DMS53 treated with DMSO at 0.1 percent for 48 hours (cell line): Measurements from ENCODE around the gene SPECC1.
A peak's percentile ranks its signal among the peaks of the same experiment; 100 is the strongest.
"Not testable (repeated sequence)": the region's sequence is repeated elsewhere in the genome, so short reads cannot be mapped to it uniquely, and the experiment has no call there.

Experiments
- DNase-seq: peaks from one replicate; lab custom pipeline; 2025; ENCODE audit not compliant: unreplicated experiment; lab: John Stamatoyannopoulos, UW

SPECC1 gene

DNA sequence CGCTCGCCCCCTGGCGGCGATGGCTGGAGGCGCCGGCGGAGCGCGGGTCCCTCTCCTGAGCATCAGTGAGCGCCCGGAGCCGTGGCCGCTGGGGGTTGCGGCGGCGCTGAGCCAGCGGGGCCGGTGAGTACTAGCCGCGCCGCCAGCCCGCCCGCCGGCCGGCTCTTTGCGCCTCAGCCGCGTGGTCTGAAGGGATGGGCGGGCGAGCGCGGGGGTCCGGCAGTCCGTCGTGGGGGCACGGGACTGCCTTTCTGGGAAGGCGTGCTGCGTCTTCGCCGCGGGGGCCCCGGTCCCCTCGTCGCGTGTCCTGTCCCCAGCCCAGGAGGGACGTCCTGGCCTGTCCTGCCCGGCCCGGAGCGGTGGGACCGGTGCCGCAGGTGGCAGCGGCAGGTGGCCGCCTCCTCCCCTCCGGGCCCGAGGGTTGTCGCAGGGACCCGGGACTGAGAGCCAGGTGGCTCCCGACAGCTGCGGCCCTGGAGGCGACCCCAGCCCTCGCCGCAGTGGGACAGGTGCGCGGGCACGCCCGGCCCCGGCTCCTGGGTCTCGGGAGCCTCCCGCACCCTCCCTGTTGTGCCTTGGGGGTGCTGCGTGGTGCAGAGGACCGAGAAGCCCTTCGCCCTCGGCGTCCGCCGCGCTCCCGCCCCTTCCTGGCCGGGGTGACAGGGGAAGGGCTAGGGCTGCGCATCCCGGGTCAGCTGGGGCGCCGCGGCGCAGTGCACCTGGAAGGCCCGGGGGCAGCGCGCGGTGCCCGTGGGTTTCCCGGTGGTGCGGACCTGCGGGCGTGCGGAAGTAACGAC lies at the start of gene SPECC1:
Gene SPECC1 (plus strand): TSS at position 58 of the 797 bp plus-strand sequence. CDS start 87,293 bp downstream, outside the sequence.
- peak; percentile 62 for DNase-seq

DNA sequence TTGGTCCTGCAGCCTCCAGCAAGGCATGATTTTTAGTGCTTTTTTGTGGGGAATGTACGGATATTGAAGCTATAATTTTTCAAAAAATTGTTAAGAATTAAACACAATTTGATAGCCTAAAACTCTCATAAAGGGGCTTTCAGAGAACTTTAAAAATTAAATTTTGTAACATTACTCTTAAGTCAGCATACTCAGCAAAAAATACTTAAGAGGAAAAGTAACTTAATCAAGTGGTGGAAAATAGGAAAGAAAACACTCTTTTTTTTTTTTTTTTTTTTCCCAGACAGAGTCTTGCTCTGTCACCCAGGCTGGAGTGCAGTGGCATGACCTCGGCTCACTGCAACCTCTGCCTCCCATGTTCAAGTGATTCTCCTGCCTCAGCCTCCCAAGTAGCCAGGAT lies 46.2 kb upstream of the SPECC1 start:
- DNase-seq, result not testable (repeated sequence)

DNA sequence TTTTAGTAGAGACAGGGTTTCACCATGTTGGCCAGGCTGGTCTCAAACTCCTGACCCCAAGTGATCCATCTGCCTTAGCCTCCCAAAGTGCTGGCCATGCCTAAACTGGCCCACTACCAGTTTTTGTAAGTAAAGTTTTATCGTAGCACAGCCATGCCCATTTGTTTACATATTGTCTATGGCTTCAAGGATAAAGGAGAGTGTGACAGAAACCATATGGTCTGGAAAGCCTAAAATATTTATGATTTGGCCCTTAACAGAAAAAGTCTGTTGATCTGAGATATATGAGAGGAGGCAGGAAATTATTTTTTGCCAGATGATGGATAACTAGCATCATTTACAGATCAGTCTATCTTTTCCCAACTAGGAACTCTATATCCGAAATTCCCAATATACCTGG lies 36.0 kb upstream of the SPECC1 start:
- DNase-seq, result no peak

- no peak for DNase-seq
Observed at GRCh38 chr17:19975601-19976000, 33.6 kb upstream of the SPECC1 start.

DNA sequence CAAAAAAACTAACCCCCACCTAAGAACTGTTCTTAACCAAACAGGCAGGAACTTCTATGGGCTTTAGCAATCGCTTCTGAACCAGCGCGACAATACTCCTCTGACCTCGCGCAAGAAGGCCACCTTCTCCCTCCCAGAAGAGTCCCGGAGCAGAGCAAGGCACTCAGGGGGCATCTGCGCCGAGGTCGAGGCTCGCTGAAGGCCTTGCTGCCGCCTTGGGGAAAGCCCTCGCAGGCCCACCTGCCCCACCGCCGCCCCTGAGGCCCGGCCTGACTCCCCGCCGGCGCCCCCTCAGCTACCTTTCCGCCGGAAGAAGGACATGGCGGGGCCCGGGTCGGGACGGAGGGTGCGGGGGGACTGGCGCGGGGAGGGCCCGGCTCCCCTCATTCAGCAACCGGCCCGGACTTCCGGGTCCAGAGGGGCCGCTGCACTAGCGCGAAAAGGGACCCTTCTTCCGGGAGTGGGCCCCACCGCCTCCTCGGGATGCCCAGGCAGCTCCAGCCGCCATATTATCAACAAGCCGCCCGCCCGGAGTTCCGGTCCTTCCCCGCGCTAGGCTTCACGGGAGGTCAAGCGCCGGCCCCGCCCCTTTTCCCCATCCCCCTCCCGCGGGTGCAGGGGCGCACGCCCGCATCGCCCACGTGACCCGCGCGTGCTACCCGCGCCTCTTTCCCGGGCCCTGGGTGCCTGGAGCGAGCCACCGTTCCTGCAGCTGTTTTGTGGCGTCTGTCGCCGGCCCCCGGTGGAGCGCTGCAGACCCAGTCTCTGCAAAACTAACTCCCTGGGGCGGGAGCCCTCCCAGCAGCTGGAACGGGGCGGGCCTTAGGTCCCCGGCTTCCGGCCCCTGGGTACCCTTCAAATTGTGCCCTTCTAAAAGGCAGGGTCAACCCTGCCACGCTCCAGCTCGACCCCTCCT lies 31.6 kb upstream of the SPECC1 start, which contains the start of gene AKAP10:
Gene AKAP10 (minus strand): TSS at position 536 of the 916 bp plus-strand sequence. CDS start 149 bp downstream, at position 387.
- peak; percentile 26 for DNase-seq

DNA sequence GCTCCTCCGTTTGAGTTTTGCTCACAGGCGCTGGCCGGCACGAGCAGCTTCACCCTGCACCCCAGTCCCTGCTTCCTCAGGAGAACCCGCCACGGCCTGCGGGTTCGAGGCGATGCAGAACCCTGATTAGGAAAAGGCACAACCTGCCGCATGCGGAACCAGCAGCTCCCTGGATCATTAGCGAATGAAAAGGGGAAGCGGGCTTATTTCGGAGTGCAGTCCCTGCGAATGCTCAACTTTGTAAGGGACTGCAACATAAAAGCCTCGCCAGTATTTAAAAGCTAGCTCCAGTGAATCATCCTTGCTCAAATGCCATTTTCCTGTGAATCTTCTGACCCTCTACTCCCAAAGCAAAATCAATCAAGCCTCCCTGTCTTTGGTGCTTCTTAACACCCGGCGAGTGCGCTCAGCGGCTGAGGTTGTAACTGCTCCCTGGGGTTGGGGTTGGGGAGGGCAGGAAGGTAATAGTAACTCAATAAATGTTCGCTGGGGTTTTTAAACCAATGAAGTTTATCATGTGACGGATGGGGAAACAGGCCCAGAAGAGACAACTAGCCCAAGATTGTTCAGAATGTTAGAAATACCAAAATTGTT lies 30.9 kb upstream of the SPECC1 start:
- peak; percentile 22 for DNase-seq

DNA sequence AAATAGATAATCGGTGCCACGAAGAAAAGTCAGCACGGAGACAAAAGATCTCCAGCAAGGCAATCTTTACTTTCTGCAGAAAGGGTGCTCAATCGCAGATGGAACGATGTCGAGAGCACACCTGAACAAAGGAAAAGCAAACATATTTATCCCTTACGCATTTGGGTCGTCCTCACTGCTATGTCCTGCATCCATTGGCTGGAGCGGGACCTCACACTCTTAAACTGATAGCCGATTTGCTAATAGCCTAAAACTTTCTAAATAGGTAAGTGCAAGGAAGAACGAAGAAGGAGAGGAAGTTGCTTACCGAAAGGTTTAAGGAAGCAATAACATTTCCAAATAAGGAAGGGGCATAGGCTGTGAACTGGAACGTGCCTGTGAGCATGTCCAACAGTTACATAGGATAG lies 30.4 kb upstream of the SPECC1 start:
- no peak for DNase-seq

GRCh38 chr17:19979917-19980770 lies 29.0 kb upstream of the SPECC1 start:
- DNase-seq, result no peak

- no peak for DNase-seq
Observed at GRCh38 chr17:19986941-19987861, 22.0 kb upstream of the SPECC1 start.

DNA sequence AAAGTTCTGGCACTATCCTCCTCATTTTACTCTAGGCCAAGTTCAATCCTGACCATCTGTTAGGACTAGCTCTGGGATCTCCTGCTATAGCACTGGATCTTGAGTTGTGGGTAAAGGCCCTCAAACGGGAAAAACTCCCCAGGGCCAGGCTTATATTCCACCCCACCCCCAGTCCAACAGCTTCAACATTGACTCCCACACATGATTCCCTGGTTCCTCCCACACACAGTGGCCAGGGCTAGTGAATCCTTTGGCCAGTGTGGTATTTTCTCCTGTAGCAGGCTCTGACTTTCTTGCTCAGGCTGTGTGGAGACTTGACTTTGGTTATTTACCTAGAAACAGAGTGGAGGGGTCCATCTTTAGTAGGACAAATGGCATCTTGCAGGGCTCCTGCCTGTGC lies 21.3 kb upstream of the SPECC1 start:
- DNase-seq, result no peak

DNA sequence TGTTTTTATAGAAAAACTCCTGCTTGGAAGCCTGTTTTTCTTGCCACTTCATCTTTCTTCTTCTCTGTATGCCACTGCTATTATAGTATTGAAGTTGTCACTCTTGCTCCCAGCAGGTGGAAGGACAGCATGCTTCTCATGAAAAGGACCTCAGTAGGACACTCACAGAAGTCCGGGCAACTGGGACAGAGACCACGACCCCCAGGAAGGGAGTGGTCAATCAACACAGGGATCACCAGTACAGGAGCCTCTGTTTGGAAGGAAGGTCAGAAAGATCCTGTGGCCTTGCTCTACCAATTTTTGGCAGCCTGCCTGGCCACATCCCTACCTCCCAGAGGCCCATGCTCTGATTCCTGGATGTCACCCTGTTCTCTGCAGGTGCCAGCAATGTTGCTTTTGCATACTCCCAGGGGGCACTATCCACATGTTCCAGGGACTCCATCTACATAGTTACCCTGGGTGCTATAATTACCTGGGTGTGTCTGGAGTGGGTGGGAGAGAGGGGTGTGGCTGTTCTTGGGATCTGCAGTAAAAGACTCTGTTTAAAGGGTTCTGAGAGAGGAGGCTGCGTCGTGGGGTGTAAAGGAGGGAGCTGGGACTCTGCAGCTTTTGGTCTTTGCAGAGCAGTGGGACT lies 17.8 kb upstream of the SPECC1 start:
- no peak for DNase-seq

DNA sequence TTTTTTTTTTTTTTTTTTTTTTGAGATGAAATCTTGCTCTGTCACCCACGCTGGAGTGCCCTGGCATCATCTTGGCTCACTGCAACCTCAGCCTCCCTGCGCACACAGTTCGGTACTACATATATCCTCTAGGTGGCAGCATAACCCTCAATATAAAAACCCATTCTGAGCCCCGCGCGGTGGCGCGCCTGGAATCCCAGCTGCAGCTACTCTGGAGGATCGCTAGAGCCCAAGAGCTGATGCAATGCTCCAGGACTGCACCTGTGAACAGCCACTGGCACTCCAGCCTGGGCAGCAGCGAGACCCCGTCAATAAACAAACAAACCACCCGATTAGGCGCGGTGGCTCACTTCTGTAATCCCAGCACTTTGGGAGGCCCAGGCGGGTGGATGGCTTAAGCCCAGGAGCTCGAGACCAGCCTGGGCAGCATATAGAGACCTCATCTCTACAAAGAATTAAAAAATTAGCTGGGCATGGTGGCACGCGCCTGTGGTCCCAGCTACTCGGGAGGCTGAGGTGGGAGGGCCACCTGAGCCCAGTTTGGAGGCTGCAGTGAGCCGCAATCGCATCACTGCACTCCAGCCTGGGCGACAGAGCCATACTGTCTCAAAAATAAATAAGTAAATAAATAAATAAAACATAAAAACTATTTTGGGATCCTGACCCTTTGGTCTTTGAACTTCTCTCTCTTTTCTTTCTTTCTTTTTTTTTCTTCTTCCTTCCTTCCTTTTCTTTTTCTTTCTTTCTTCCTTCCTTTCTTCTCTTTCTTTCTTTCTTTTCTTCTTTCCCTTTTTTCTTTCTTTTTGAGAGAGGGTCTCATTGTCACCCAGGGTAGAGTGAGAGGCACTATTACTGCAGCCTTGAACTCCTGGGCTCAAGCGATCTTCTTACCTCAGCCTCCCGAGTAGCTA lies 16.1 kb upstream of the SPECC1 start:
- DNase-seq, result peak; percentile 82

GRCh38 chr17:19996086-19996485 lies 13.1 kb upstream of the SPECC1 start:
- no peak for DNase-seq

- no peak for DNase-seq
Observed at GRCh38 chr17:19996502-19996901, 12.7 kb upstream of the SPECC1 start.

DNA sequence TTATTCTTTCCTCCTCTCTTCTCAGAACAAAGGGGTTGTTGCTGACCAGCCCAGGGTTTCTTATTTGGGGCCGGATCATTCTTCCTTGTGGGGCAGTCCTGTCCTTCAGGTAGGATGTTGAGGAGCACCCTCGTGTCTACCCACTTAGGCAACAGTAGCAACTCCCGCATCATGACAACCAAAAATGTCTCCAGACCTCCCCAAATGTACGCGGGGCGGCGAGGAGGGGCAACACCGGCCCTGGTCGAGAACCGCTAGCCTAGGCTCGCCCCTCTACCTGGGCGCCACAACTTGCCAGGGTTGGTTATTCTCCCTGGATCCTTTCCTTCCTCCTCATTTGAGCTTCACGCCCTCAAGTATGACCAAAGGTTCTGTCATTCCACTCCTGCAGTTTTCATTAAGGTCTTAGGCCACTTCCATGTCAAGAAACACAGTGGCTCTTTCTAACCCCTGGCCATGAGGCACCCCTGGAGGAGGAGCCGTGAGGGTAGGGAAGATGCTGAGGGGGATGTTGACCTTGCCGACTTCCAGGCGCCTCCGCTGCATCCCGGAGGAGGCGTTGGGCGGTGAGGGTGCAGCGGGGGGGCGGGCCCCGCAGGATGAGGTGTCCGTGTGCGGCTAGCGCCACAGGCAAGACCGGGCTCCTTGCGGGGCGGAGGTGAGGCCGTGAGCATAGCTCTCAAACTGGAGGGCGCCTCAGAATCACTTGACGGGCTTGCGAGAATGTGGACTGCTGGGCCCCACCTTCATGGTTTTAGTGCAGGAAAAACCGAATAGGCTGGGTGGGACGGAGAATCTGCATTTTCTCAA lies 712 bp upstream of the SPECC1 start:
- DNase-seq, result peak; percentile 27

- no peak for DNase-seq
Observed at GRCh38 chr17:20009052-20009301, 182 bp upstream of the SPECC1 start.

DNA sequence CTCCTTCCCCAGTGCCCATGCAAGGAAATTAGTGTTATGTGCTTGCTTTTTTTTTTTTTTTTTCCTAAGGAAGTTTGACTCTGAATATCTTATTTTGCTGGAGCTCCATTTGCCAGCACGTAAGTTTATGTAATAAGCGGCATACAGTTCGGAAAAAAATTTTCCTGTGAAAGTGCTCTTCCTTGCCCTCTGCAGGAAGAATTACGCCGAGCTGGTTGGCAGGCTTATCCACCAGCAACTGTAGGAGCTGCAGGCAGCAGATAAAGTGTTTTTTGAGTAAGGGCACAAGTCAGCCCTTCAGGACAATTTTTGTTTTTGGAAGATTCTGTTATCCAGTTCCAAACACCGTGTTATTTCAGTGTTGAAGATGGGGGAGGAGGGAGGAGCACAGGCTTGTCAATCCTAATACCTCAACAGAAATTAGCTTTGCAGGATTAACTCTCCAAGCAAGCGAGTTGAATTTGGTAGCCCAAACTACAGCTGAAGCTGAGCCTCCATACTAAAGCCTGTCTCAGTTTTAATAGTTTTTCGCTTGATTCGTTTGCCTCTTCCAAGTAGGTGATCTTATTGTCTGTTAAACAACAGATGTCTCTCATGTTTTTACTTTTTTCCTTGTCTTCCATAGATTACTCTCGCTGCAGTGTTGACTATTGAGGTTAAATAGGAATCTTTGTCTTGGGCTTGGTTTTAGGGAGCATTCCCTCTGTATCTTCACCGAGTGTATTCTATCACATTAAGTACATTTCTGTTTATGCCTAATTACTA lies 1.1 kb downstream of the SPECC1 start:
- peak; percentile 59 for DNase-seq
